ENCODE data around the gene TERB1. TPM values are rescaled to one million over a fixed set of nuclear protein-coding genes. Genes with fewer than 3 reads are reported as not detected.

TERB1 gene
- total RNA-seq, 2 donors from 2014 or later = not detected

GRCh38 chr16:66719246-66719645 lies 82.1 kb downstream of the TERB1 start:
- Histone ChIP-seq H3K9me3 (ENCODE audit: control insufficient read depth, low read length) (no peaks in the 10 kb centered on the region), H3K36me3 (ENCODE audit: control insufficient read depth, insufficient read depth, low read length) (peaks cover 55% of the 10 kb centered on the region), H3K9ac (ENCODE audit: extremely low read depth, low read length, poor library complexity, severe bottlenecking) (no peak overlapping the region), H3K4me1 (ENCODE audit: control insufficient read depth, insufficient read depth, low read length) (no peaks in the 10 kb centered on the region), H3K27ac (ENCODE audit: low read depth, low read length) (no peak overlapping the region), H3K27me3 (ENCODE audit: control insufficient read depth, insufficient read depth, low read length, poor library complexity, severe bottlenecking) (no peaks in the 10 kb centered on the region), H3K4me3 (ENCODE audit: low read length) (no peak overlapping the region)
- Mint-ChIP-seq H3K4me3 (no peak overlapping the region), H3K27me3 (ENCODE audit: insufficient read depth) (no peaks in the 10 kb centered on the region), H3K27ac (no peak overlapping the region), H3K4me1 (no peaks in the 10 kb centered on the region), H3K36me3 (ENCODE audit: low read depth) (peaks cover 52% of the 10 kb centered on the region), H3K9me3 (no peaks in the 10 kb centered on the region)
- no peak for DNase-seq
- 96 to 100% methylated on average over 1 to 4 of the region's 4 CpGs for WGBS, 2 experiments (ENCODE audit: insufficient coverage in 1 of 2, insufficient read length in 1 of 2)
- no peak for TF ChIP-seq CTCF (conservative IDR thresholded peaks at IDR 0.05)

- Histone ChIP-seq H3K27me3 (ENCODE audit: control insufficient read depth, insufficient read depth, low read length, poor library complexity, severe bottlenecking) (no peaks in the 10 kb centered on the region), H3K36me3 (ENCODE audit: control insufficient read depth, insufficient read depth, low read length) (peaks cover 40% of the 10 kb centered on the region), H3K9ac (ENCODE audit: extremely low read depth, low read length, poor library complexity, severe bottlenecking) (no peak overlapping the region), H3K4me1 (ENCODE audit: control insufficient read depth, insufficient read depth, low read length) (no peaks in the 10 kb centered on the region), H3K9me3 (ENCODE audit: control insufficient read depth, low read length) (no peaks in the 10 kb centered on the region), H3K4me3 (ENCODE audit: low read length) (no peak overlapping the region), H3K27ac (ENCODE audit: low read depth, low read length) (no peak overlapping the region)
- DNase-seq = no peak
- peaks cover 38% of the 10 kb centered on the region for H3K36me3 Mint-ChIP-seq (ENCODE audit: low read depth)
- H3K4me1 Mint-ChIP-seq = no peaks in the 10 kb centered on the region
- WGBS, 2 experiments (ENCODE audit: insufficient coverage in 1 of 2, insufficient read length in 1 of 2) = 85 to 97% methylated on average over 2 to 4 of the region's 4 CpGs
- H3K4me3 Mint-ChIP-seq = no peak overlapping the region
- peaks cover 3% of the 10 kb centered on the region for H3K9me3 Mint-ChIP-seq
- H3K27ac Mint-ChIP-seq = peak overlapping the region; percentile 72
- H3K27me3 Mint-ChIP-seq (ENCODE audit: insufficient read depth) = no peaks in the 10 kb centered on the region
- TF ChIP-seq CTCF (conservative IDR thresholded peaks at IDR 0.05) = no peak
These were observed 83.6 kb downstream of the TERB1 start for GRCh38 chr16:66717776-66718175.

DNA sequence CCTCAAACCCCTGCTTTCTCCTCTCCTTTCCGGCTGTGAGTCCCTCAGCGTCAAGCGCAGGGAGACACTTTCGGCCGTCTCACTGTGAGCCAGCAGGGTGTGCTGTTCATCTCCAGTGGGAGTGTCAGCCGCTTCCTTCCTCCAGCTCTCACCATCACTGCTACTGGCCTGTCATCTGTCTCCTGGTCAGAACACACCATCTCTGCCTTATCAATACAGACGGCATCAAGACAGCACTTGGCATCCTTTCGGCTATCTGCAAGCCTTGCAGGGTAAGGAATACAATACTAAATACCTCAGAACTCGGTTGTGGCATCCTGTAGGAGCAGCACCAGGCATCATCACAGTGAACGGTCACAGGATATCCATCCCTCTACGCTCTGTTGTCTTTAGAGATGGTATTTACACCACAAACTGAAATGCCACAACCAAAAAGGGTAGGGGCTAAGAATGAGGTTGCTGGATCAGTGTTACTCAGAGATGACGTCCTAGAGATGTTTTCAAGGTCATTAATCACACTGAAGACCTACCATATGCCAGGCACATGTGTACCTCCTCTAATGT lies 84.2 kb downstream of the TERB1 start:
- H3K27me3 ChIP-seq (ENCODE audit: control insufficient read depth, insufficient read depth, low read length, poor library complexity, severe bottlenecking) = no peaks in the 10 kb centered on the region
- no peaks in the 10 kb centered on the region for H3K27me3 Mint-ChIP-seq (ENCODE audit: insufficient read depth)
- H3K9me3 ChIP-seq (ENCODE audit: control insufficient read depth, low read length) = no peaks in the 10 kb centered on the region
- H3K4me3 Mint-ChIP-seq = no peak overlapping the region
- H3K9me3 Mint-ChIP-seq = peaks cover 8% of the 10 kb centered on the region
- no peaks in the 10 kb centered on the region for H3K4me1 Mint-ChIP-seq
- TF ChIP-seq CTCF (conservative IDR thresholded peaks at IDR 0.05) = peak; percentile 77
- 86 to 89% methylated on average over 12 of the region's 12 CpGs for WGBS, 2 experiments (ENCODE audit: insufficient coverage in 1 of 2, insufficient read length in 1 of 2)
- H3K9ac ChIP-seq (ENCODE audit: extremely low read depth, low read length, poor library complexity, severe bottlenecking) = no peak overlapping the region
- peak; percentile 85 for DNase-seq
- peak overlapping the region; percentile 72 for H3K27ac Mint-ChIP-seq
- H3K4me1 ChIP-seq (ENCODE audit: control insufficient read depth, insufficient read depth, low read length) = no peaks in the 10 kb centered on the region
- H3K36me3 Mint-ChIP-seq (ENCODE audit: low read depth) = peaks cover 33% of the 10 kb centered on the region
- H3K27ac ChIP-seq (ENCODE audit: low read depth, low read length) = no peak overlapping the region
- H3K36me3 ChIP-seq (ENCODE audit: control insufficient read depth, insufficient read depth, low read length) = peaks cover 35% of the 10 kb centered on the region
- no peak overlapping the region for H3K4me3 ChIP-seq (ENCODE audit: low read length)
